GM19468 (cell line): ENCODE data around the gene HMX3.
"Not testable (repeated sequence)": the region's sequence is repeated elsewhere in the genome, so short reads cannot be mapped to it uniquely, and the experiment has no call there.

Experiments used
- ATAC-seq: cut with Tn5 transposase; IDR thresholded peaks from one replicate; pipeline ENCODE4 v1.9.1; 2021; ENCODE audit warnings: mild to moderate bottlenecking, moderate library complexity, moderate number of reproducible peaks; ENCODE audit not compliant: unreplicated experiment; ENCODE audit errors: extremely low read depth

HMX3 gene

GRCh38 chr10:123165445-123166072 lies 29.8 kb downstream of the HMX3 start:
- ATAC-seq, result no peak

GRCh38 chr10:123166618-123167017 lies 30.8 kb downstream of the HMX3 start:
- no peak for ATAC-seq

GRCh38 chr10:123170961-123171360 lies 35.2 kb downstream of the HMX3 start:
- ATAC-seq, result no peak

GRCh38 chr10:123171616-123172015 lies 35.8 kb downstream of the HMX3 start:
- not testable (repeated sequence) for ATAC-seq

- no peak for ATAC-seq
Observed at GRCh38 chr10:123175389-123176387, 39.9 kb downstream of the HMX3 start.

- not testable (repeated sequence) for ATAC-seq
Observed at GRCh38 chr10:123178390-123178789, 42.6 kb downstream of the HMX3 start.

- no peak for ATAC-seq
Observed at GRCh38 chr10:123180101-123181090, 44.6 kb downstream of the HMX3 start.

GRCh38 chr10:123183724-123184123 lies 48.0 kb downstream of the HMX3 start:
- no peak for ATAC-seq

GRCh38 chr10:123187781-123188180 lies 52.0 kb downstream of the HMX3 start:
- ATAC-seq, result no peak
